Measurements from ENCODE around the gene SYTL1.

- TF ChIP-seq POLR2A (IDR thresholded peaks at IDR 0.05; ENCODE audit: low read depth, low read length) (no peak), POLR2AphosphoS5 (IDR thresholded peaks at IDR 0.05; ENCODE audit: low read depth, low read length) (no peak), TAF1 (IDR thresholded peaks at IDR 0.05; ENCODE audit: borderline replicate concordance, low read depth, low read length) (no peak)
These were observed 18.6 kb downstream of the SYTL1 start for GRCh38 chr1:27360159-27361043.
